GM21737 (cell line): Measurements from ENCODE around the gene SURF6.
"Not testable (repeated sequence)": the region's sequence is repeated elsewhere in the genome, so short reads cannot be mapped to it uniquely, and the experiment has no call there.

Experiments
- ATAC-seq: cut with Tn5 transposase; IDR thresholded peaks from one replicate; pipeline ENCODE4 v1.9.1; 2021; ENCODE audit warnings: mild to moderate bottlenecking, moderate library complexity; ENCODE audit not compliant: unreplicated experiment

Gene SURF6

GRCh38 chr9:133301253-133302230 lies 34.4 kb downstream of the SURF6 start:
- ATAC-seq: no peak

GRCh38 chr9:133299996-133300395 lies 36.0 kb downstream of the SURF6 start:
- not testable (repeated sequence) for ATAC-seq

GRCh38 chr9:133294257-133294656 lies 41.7 kb downstream of the SURF6 start:
- ATAC-seq: no peak

GRCh38 chr9:133290751-133291302 lies 45.2 kb downstream of the SURF6 start:
- ATAC-seq: no peak

GRCh38 chr9:133286523-133286922 lies 49.5 kb downstream of the SURF6 start:
- no peak for ATAC-seq

- no peak for ATAC-seq
These were observed 50.7 kb downstream of the SURF6 start for GRCh38 chr9:133285252-133285775.

- no peak for ATAC-seq
These were observed 51.6 kb downstream of the SURF6 start for GRCh38 chr9:133284362-133284761.

GRCh38 chr9:133283255-133284032 lies 52.5 kb downstream of the SURF6 start:
- ATAC-seq: not testable (repeated sequence)

- ATAC-seq: no peak
These were observed 53.3 kb downstream of the SURF6 start for GRCh38 chr9:133282464-133283238.

- no peak for ATAC-seq
These were observed 55.6 kb downstream of the SURF6 start for GRCh38 chr9:133280392-133280791.
